Endometrial microvascular endothelial cells (primary cell): Measurements from ENCODE around the gene TACO1. TPM values are rescaled to one million over a fixed set of nuclear protein-coding genes. Genes with fewer than 3 reads are reported as not detected.

Experiments
- in situ Hi-C: cut with HindIII; loops from 2 replicates; pipeline ENCODE4 v1.10.0; 2017; ENCODE audit warnings: low sequenced_read_pairs, low pct_unique_long_range_greater_than_20kb; ENCODE audit errors: inconsistent ontology term
- total RNA-seq: library from RNA; depleted of rRNA; stranded (reverse); fragments of >200 nt; gene quantifications from one replicate; pipeline ENCODE4 v1.2.3, GENCODE V29; 2015; ENCODE audit errors: inconsistent ontology term

The TACO1 gene
- total RNA-seq, 1 donor from 2014 or later, result 36.2 TPM

- in situ Hi-C loops, result no loop called here
Measured at GRCh38 chr17:63631062-63631461, 30.4 kb downstream of the TACO1 start.

GRCh38 chr17:63631626-63632025, 30.9 kb downstream of the TACO1 start:
- in situ Hi-C loops, result no loop called here

GRCh38 chr17:63633742-63634141, 33.0 kb downstream of the TACO1 start:
- in situ Hi-C loops, result no loop called here

GRCh38 chr17:63634163-63634562, 33.5 kb downstream of the TACO1 start:
- in situ Hi-C loops, result no loop called here

GRCh38 chr17:63634816-63635215, 34.1 kb downstream of the TACO1 start:
- in situ Hi-C loops, result no loop called here

GRCh38 chr17:63635290-63635689, 34.6 kb downstream of the TACO1 start:
- in situ Hi-C loops, result no loop called here

GRCh38 chr17:63635787-63636186, 35.1 kb downstream of the TACO1 start:
- in situ Hi-C loops, result no loop called here

- in situ Hi-C loops, result no loop called here
Measured at GRCh38 chr17:63639125-63639524, 38.4 kb downstream of the TACO1 start.

- in situ Hi-C loops, result no loop called here
Measured at GRCh38 chr17:63640038-63640437, 39.3 kb downstream of the TACO1 start.

- in situ Hi-C loops, result no loop called here
Measured at GRCh38 chr17:63641692-63642448, 41.2 kb downstream of the TACO1 start.

GRCh38 chr17:63644846-63645245, 44.2 kb downstream of the TACO1 start:
- in situ Hi-C loops, result no loop called here

- in situ Hi-C loops, result no loop called here
Measured at GRCh38 chr17:63645775-63646487, 45.2 kb downstream of the TACO1 start.

- in situ Hi-C loops, result no loop called here
Measured at GRCh38 chr17:63646488-63646806, 45.8 kb downstream of the TACO1 start.

GRCh38 chr17:63647065-63647725, 46.5 kb downstream of the TACO1 start:
- in situ Hi-C loops, result no loop called here

GRCh38 chr17:63647936-63648335, 47.2 kb downstream of the TACO1 start:
- in situ Hi-C loops, result no loop called here

GRCh38 chr17:63649813-63650212, 49.1 kb downstream of the TACO1 start:
- in situ Hi-C loops, result no loop called here

- in situ Hi-C loops, result no loop called here
Measured at GRCh38 chr17:63652106-63652505, 51.4 kb downstream of the TACO1 start.

GRCh38 chr17:63653050-63653449, 52.4 kb downstream of the TACO1 start:
- in situ Hi-C loops, result no loop called here

- in situ Hi-C loops, result no loop called here
Measured at GRCh38 chr17:63657786-63658185, 57.1 kb downstream of the TACO1 start.
